ENCODE results near the gene ITGB8. TPM values are rescaled to one million over a fixed set of nuclear protein-coding genes. Genes with fewer than 3 reads are reported as not detected.

ITGB8 gene
- total RNA-seq, 1 donor from 2014 or later = 121 TPM

- peak overlapping the region; percentile 88 for H3K4me3 ChIP-seq (ENCODE audit: low read depth, low read length)
- no peak for DNase-seq (ENCODE audit: low read depth)
- TF ChIP-seq CTCF (conservative IDR thresholded peaks at IDR 0.05; ENCODE audit: low read depth, low read length) = no peak
These were observed 1.5 kb downstream of the ITGB8 start for GRCh38 chr7:20331910-20332813.

GRCh38 chr7:20338285-20338684 lies 7.6 kb downstream of the ITGB8 start:
- no peak for TF ChIP-seq CTCF (conservative IDR thresholded peaks at IDR 0.05; ENCODE audit: low read depth, low read length)
- no peak overlapping the region for H3K4me3 ChIP-seq (ENCODE audit: low read depth, low read length)
- DNase-seq (ENCODE audit: low read depth) = no peak

GRCh38 chr7:20340839-20341238 lies 10.1 kb downstream of the ITGB8 start:
- DNase-seq (ENCODE audit: low read depth) = no peak
- TF ChIP-seq CTCF (conservative IDR thresholded peaks at IDR 0.05; ENCODE audit: low read depth, low read length) = no peak
- H3K4me3 ChIP-seq (ENCODE audit: low read depth, low read length) = no peak overlapping the region

GRCh38 chr7:20343205-20343604 lies 12.5 kb downstream of the ITGB8 start:
- no peak for DNase-seq (ENCODE audit: low read depth)
- peak; percentile 47 for TF ChIP-seq CTCF (conservative IDR thresholded peaks at IDR 0.05; ENCODE audit: low read depth, low read length)
- H3K4me3 ChIP-seq (ENCODE audit: low read depth, low read length) = no peak overlapping the region

- no peak overlapping the region for H3K4me3 ChIP-seq (ENCODE audit: low read depth, low read length)
- DNase-seq (ENCODE audit: low read depth) = no peak
- no peak for TF ChIP-seq CTCF (conservative IDR thresholded peaks at IDR 0.05; ENCODE audit: low read depth, low read length)
These were observed 13.2 kb downstream of the ITGB8 start for GRCh38 chr7:20343941-20344340.

- no peak for DNase-seq (ENCODE audit: low read depth)
- no peak for TF ChIP-seq CTCF (conservative IDR thresholded peaks at IDR 0.05; ENCODE audit: low read depth, low read length)
- H3K4me3 ChIP-seq (ENCODE audit: low read depth, low read length) = no peak overlapping the region
These were observed 13.7 kb downstream of the ITGB8 start for GRCh38 chr7:20344396-20344795.

- no peak for TF ChIP-seq CTCF (conservative IDR thresholded peaks at IDR 0.05; ENCODE audit: low read depth, low read length)
- H3K4me3 ChIP-seq (ENCODE audit: low read depth, low read length) = no peak overlapping the region
- no peak for DNase-seq (ENCODE audit: low read depth)
These were observed 15.9 kb downstream of the ITGB8 start for GRCh38 chr7:20346577-20346976.

All from epithelial cell of proximal tubule (primary cell).